Activated naive CD4-positive, alpha-beta T cell treated with anti-CD3 and anti-CD28 coated beads, Interleukin-2, amount 10 ng/mL, durations not matched to agents 7 days and 5 days (primary cell): ENCODE results near the gene IQSEC1.

Experiments
- CTCF ChIA-PET: fragments of 350-600 bp; sonication (Branson Sonifier 250); formaldehyde crosslinking; loops from one replicate; lab custom pipeline; 2021; ENCODE audit warnings: antibody characterized with exemption; lab: Charles Lee
- DNase-seq: peaks from one replicate; pipeline ENCODE4 v3.0.0-alpha.2; 2020
- H3K27ac Mint-ChIP-seq: one replicate; pipeline ENCODE4 v1.8.0; 2021; ENCODE audit warnings: mild to moderate bottlenecking, moderate library complexity, mixed read lengths
- H3K27me3 Mint-ChIP-seq: one replicate; pipeline ENCODE4 v1.8.0; 2021; ENCODE audit warnings: mild to moderate bottlenecking, mixed read lengths
- H3K36me3 Mint-ChIP-seq: one replicate; pipeline ENCODE4 v1.8.0; 2021; ENCODE audit warnings: mixed read lengths
- H3K4me1 Mint-ChIP-seq: one replicate; pipeline ENCODE4 v1.8.0; 2021; ENCODE audit warnings: mixed read lengths
- H3K4me3 Mint-ChIP-seq: one replicate; pipeline ENCODE4 v1.8.0; 2021; ENCODE audit warnings: mild to moderate bottlenecking, moderate library complexity, mixed read lengths
- H3K9me3 Mint-ChIP-seq: one replicate; pipeline ENCODE4 v1.8.0; 2021; ENCODE audit warnings: mixed read lengths

Gene IQSEC1

GRCh38 chr3:13063225-13063624, 10.0 kb downstream of the IQSEC1 start:
- no peak overlapping the region for H3K27ac Mint-ChIP-seq
- CTCF ChIA-PET: no interaction called here

GRCh38 chr3:13062647-13063046, 10.6 kb downstream of the IQSEC1 start:
- Mint-ChIP-seq H3K27ac (no peak overlapping the region), H3K27me3 (peaks cover 33% of the 10 kb centered on the region), H3K4me3 (no peak overlapping the region), H3K9me3 (no peaks in the 10 kb centered on the region), H3K36me3 (no peaks in the 10 kb centered on the region), H3K4me1 (peaks cover 10% of the 10 kb centered on the region)
- CTCF ChIA-PET: interaction anchor here (0.6 kb wide), 1 partner anchor 221 kb away, joined by 3 read pairs; the partner anchor contains the start of gene RPL32
- DNase-seq: no peak

More at GRCh38 chr3:13063225-13063624, 10.0 kb downstream of the IQSEC1 start:
- DNase-seq: no peak
- no peaks in the 10 kb centered on the region for H3K36me3 Mint-ChIP-seq
- H3K9me3 Mint-ChIP-seq: no peaks in the 10 kb centered on the region
- peaks cover 12% of the 10 kb centered on the region for H3K4me1 Mint-ChIP-seq
- H3K27me3 Mint-ChIP-seq: peaks cover 27% of the 10 kb centered on the region
- H3K4me3 Mint-ChIP-seq: no peak overlapping the region

- Mint-ChIP-seq H3K4me3 (no peak overlapping the region), H3K36me3 (no peaks in the 10 kb centered on the region), H3K4me1 (no peaks in the 10 kb centered on the region)
These were observed 12.8 kb downstream of the IQSEC1 start for GRCh38 chr3:13060341-13060910.

GRCh38 chr3:13058346-13059120, 14.7 kb downstream of the IQSEC1 start:
- no peaks in the 10 kb centered on the region for H3K36me3 Mint-ChIP-seq
- H3K27me3 Mint-ChIP-seq: peaks cover 47% of the 10 kb centered on the region
- H3K27ac Mint-ChIP-seq: no peak overlapping the region
- H3K4me1 Mint-ChIP-seq: no peaks in the 10 kb centered on the region
- no peaks in the 10 kb centered on the region for H3K9me3 Mint-ChIP-seq
- no peak overlapping the region for H3K4me3 Mint-ChIP-seq
- CTCF ChIA-PET: no interaction called here
- no peak for DNase-seq

More at GRCh38 chr3:13060341-13060910, 12.8 kb downstream of the IQSEC1 start:
- no peak for DNase-seq
- Mint-ChIP-seq H3K27me3 (peaks cover 38% of the 10 kb centered on the region), H3K27ac (no peak overlapping the region), H3K9me3 (no peaks in the 10 kb centered on the region)
- CTCF ChIA-PET: interaction anchor here (1.5 kb wide), 1 partner anchor 10 kb away, joined by 4 read pairs; no protein-coding TSS in a partner anchor

GRCh38 chr3:13057282-13058040, 15.8 kb downstream of the IQSEC1 start:
- DNase-seq: no peak

GRCh38 chr3:13055634-13056033, 17.6 kb downstream of the IQSEC1 start:
- no peak for DNase-seq
- Mint-ChIP-seq H3K36me3 (no peaks in the 10 kb centered on the region), H3K27ac (no peak overlapping the region), H3K9me3 (no peaks in the 10 kb centered on the region), H3K4me1 (no peaks in the 10 kb centered on the region), H3K4me3 (no peak overlapping the region), H3K27me3 (peaks cover 56% of the 10 kb centered on the region)
- CTCF ChIA-PET: no interaction called here

More at GRCh38 chr3:13057282-13058040, 15.8 kb downstream of the IQSEC1 start:
- peaks cover 46% of the 10 kb centered on the region for H3K27me3 Mint-ChIP-seq
- CTCF ChIA-PET: no interaction called here
- no peaks in the 10 kb centered on the region for H3K9me3 Mint-ChIP-seq
- no peak overlapping the region for H3K27ac Mint-ChIP-seq
- no peaks in the 10 kb centered on the region for H3K36me3 Mint-ChIP-seq
- no peaks in the 10 kb centered on the region for H3K4me1 Mint-ChIP-seq
- H3K4me3 Mint-ChIP-seq: no peak overlapping the region

- H3K4me3 Mint-ChIP-seq: no peak overlapping the region
- CTCF ChIA-PET: no interaction called here
- no peak for DNase-seq
- no peaks in the 10 kb centered on the region for H3K9me3 Mint-ChIP-seq
- H3K36me3 Mint-ChIP-seq: no peaks in the 10 kb centered on the region
- H3K27me3 Mint-ChIP-seq: peaks cover 57% of the 10 kb centered on the region
- H3K4me1 Mint-ChIP-seq: no peaks in the 10 kb centered on the region
- H3K27ac Mint-ChIP-seq: no peak overlapping the region
These were observed 18.6 kb downstream of the IQSEC1 start for GRCh38 chr3:13054341-13055285.

GRCh38 chr3:13053893-13054292, 19.3 kb downstream of the IQSEC1 start:
- no peak for DNase-seq
- Mint-ChIP-seq H3K4me3 (no peak overlapping the region), H3K27me3 (peaks cover 57% of the 10 kb centered on the region), H3K27ac (no peak overlapping the region), H3K4me1 (no peaks in the 10 kb centered on the region), H3K36me3 (no peaks in the 10 kb centered on the region), H3K9me3 (no peaks in the 10 kb centered on the region)
- CTCF ChIA-PET: no interaction called here

- CTCF ChIA-PET: no interaction called here
- Mint-ChIP-seq H3K4me1 (no peaks in the 10 kb centered on the region), H3K9me3 (no peaks in the 10 kb centered on the region), H3K27ac (no peak overlapping the region), H3K27me3 (peaks cover 55% of the 10 kb centered on the region), H3K36me3 (no peaks in the 10 kb centered on the region), H3K4me3 (no peak overlapping the region)
- no peak for DNase-seq
These were observed 19.8 kb downstream of the IQSEC1 start for GRCh38 chr3:13053420-13053819.

GRCh38 chr3:13052191-13052820, 20.9 kb downstream of the IQSEC1 start:
- Mint-ChIP-seq H3K4me1 (no peaks in the 10 kb centered on the region), H3K27me3 (peaks cover 47% of the 10 kb centered on the region), H3K4me3 (no peak overlapping the region), H3K9me3 (no peaks in the 10 kb centered on the region), H3K36me3 (no peaks in the 10 kb centered on the region), H3K27ac (no peak overlapping the region)
- CTCF ChIA-PET: no interaction called here
- DNase-seq: no peak

- DNase-seq: no peak
- Mint-ChIP-seq H3K4me3 (no peak overlapping the region), H3K27me3 (peaks cover 46% of the 10 kb centered on the region), H3K36me3 (no peaks in the 10 kb centered on the region), H3K4me1 (peaks cover 2% of the 10 kb centered on the region), H3K9me3 (no peaks in the 10 kb centered on the region), H3K27ac (no peak overlapping the region)
- CTCF ChIA-PET: no interaction called here
These were observed 21.6 kb downstream of the IQSEC1 start for GRCh38 chr3:13051581-13051980.

GRCh38 chr3:13051066-13051465, 22.2 kb downstream of the IQSEC1 start:
- H3K9me3 Mint-ChIP-seq: no peaks in the 10 kb centered on the region
- peaks cover 43% of the 10 kb centered on the region for H3K27me3 Mint-ChIP-seq
- H3K4me1 Mint-ChIP-seq: peaks cover 7% of the 10 kb centered on the region
- CTCF ChIA-PET: interaction anchor here (1.6 kb wide), 1 partner anchor 9 kb away, joined by 4 read pairs; no protein-coding TSS in a partner anchor
- H3K4me3 Mint-ChIP-seq: no peak overlapping the region
- no peak for DNase-seq
- no peak overlapping the region for H3K27ac Mint-ChIP-seq
- H3K36me3 Mint-ChIP-seq: no peaks in the 10 kb centered on the region

- H3K27ac Mint-ChIP-seq: no peak overlapping the region
- no peaks in the 10 kb centered on the region for H3K9me3 Mint-ChIP-seq
- H3K27me3 Mint-ChIP-seq: peaks cover 43% of the 10 kb centered on the region
- no peaks in the 10 kb centered on the region for H3K36me3 Mint-ChIP-seq
- H3K4me3 Mint-ChIP-seq: no peak overlapping the region
- DNase-seq: no peak
- H3K4me1 Mint-ChIP-seq: peaks cover 11% of the 10 kb centered on the region
- CTCF ChIA-PET: interaction anchor here (0.9 to 1.6 kb wide), 2 partner anchors 10 to 42 kb away, joined by 3 to 4 read pairs; no protein-coding TSS in a partner anchor
These were observed 22.8 kb downstream of the IQSEC1 start for GRCh38 chr3:13050446-13050845.
